Fibroblast of villous mesenchyme (primary cell): ENCODE data around the gene PON1. TPM values are rescaled to one million over a fixed set of nuclear protein-coding genes. Genes with fewer than 3 reads are reported as not detected.

Experiments
- DNase-seq: peaks from one replicate; pipeline ENCODE4 v3.0.0-alpha.2; 2010; ENCODE audit warnings: low read depth
- H3K4me3 ChIP-seq: 2 replicates; pipeline ENCODE4 v1.5.1; 2011; ENCODE audit warnings: low read depth, mild to moderate bottlenecking, low read length
- CTCF ChIP-seq: IDR thresholded peaks from 2 replicates; pipeline ENCODE4 v1.5.1; 2012; ENCODE audit warnings: low read depth, mild to moderate bottlenecking, low read length; ENCODE audit not compliant: insufficient read depth
- total RNA-seq: library from RNA; depleted of rRNA; stranded (reverse); fragments of >200 nt; gene quantifications from 2 replicates; pipeline ENCODE4 v1.2.3, GENCODE V29; 2012

The PON1 gene
- total RNA-seq, 1 donor: not detected

- no peak for TF ChIP-seq CTCF
- no peak overlapping the region for H3K4me3 ChIP-seq
- DNase-seq: no peak
Measured at GRCh38 chr7:95327356-95327755, 3.0 kb upstream of the PON1 start.

GRCh38 chr7:95323410-95324129, 762 bp downstream of the PON1 start:
- no peak for DNase-seq
- TF ChIP-seq CTCF: no peak
- H3K4me3 ChIP-seq: no peak overlapping the region

- TF ChIP-seq CTCF: no peak
- DNase-seq: no peak
Measured at GRCh38 chr7:95322854-95323253, 1.5 kb downstream of the PON1 start.

GRCh38 chr7:95322396-95322795, 1.9 kb downstream of the PON1 start:
- DNase-seq: no peak
- no peak overlapping the region for H3K4me3 ChIP-seq
- no peak for TF ChIP-seq CTCF

More at GRCh38 chr7:95322854-95323253, 1.5 kb downstream of the PON1 start:
- no peak overlapping the region for H3K4me3 ChIP-seq

GRCh38 chr7:95321720-95322119, 2.6 kb downstream of the PON1 start:
- no peak for TF ChIP-seq CTCF
- no peak overlapping the region for H3K4me3 ChIP-seq
- DNase-seq: no peak

GRCh38 chr7:95320651-95321050, 3.7 kb downstream of the PON1 start:
- TF ChIP-seq CTCF: no peak
- H3K4me3 ChIP-seq: no peak overlapping the region
- no peak for DNase-seq

GRCh38 chr7:95319570-95319969, 4.8 kb downstream of the PON1 start:
- no peak overlapping the region for H3K4me3 ChIP-seq
- no peak for TF ChIP-seq CTCF
- DNase-seq: no peak
